Endothelial cell of umbilical vein (primary cell): ENCODE results near the gene SLC35B2. TPM values are rescaled to one million over a fixed set of nuclear protein-coding genes. Genes with fewer than 3 reads are reported as not detected.

Experiments used
- BruUV-seq: library from RNA; stranded (reverse); fragments of 400-500 nt; replicated peaks from 2 replicates; lab custom pipeline; 2021; lab: Mats Ljungman, UMichigan
- CTCF ChIA-PET: fragments of 300-600, 350-600 bp; sonication (Branson Sonifier 250); formaldehyde crosslinking; loops from one replicate; lab custom pipeline; 2021; ENCODE audit warnings: antibody characterized with exemption, inconsistent platforms; lab: Charles Lee
- POLR2A ChIA-PET: fragments of 300-600, 350-600 bp; sonication (Branson Sonifier 250); formaldehyde crosslinking; loops from one replicate; lab custom pipeline; 2021; ENCODE audit warnings: antibody characterized with exemption, inconsistent platforms; lab: Charles Lee
- DNase-seq: peaks from one replicate; pipeline ENCODE4 v3.0.0-alpha.2; 2011; ENCODE audit warnings: low read depth, low spot score
- FAIRE-seq: peaks from 2 replicates; lab custom pipeline; 2011; peaks lifted over from hg19 to GRCh38; lab: Jason Lieb, UNC
- H2AFZ ChIP-seq: 2 replicates; pipeline ENCODE4 v1.6.0; 2012; ENCODE audit warnings: low read depth, low read length, control low read depth, inconsistent platforms
- H3K27ac ChIP-seq: 2 replicates; pipeline ENCODE4 v1.5.1; 2011; ENCODE audit warnings: low read depth, mild to moderate bottlenecking, control low read depth, low read length, moderate library complexity; ENCODE audit not compliant: insufficient read depth
- H3K27me3 ChIP-seq, 2 experiments: 2 replicates each; pipeline versions ENCODE4 v1.6.0 to v1.6.1; 2011; ENCODE audit warnings: low read length in 2 of 2, mixed read lengths in 1 of 2; ENCODE audit not compliant: control insufficient read depth in 2 of 2, insufficient read depth in 2 of 2
- H3K36me3 ChIP-seq, 2 experiments: 2 replicates in 1 of 2; 3 replicates in 1 of 2; pipeline ENCODE4 v1.5.1; 2011; ENCODE audit warnings: low read length in 2 of 2, mild to moderate bottlenecking in 1 of 2, moderate library complexity in 1 of 2; ENCODE audit not compliant: control insufficient read depth in 2 of 2, insufficient read depth in 2 of 2; ENCODE audit errors: extremely low read depth in 1 of 2
- H3K4me1 ChIP-seq: 3 replicates; pipeline ENCODE4 v1.5.1; 2011; ENCODE audit warnings: mild to moderate bottlenecking, low read length; ENCODE audit not compliant: control insufficient read depth, insufficient read depth; ENCODE audit errors: extremely low read depth
- H3K4me2 ChIP-seq: 2 replicates; pipeline ENCODE4 v1.6.1; 2011; ENCODE audit warnings: low read length, control low read depth, mixed read lengths; ENCODE audit not compliant: insufficient read depth
- H3K4me3 ChIP-seq, 3 experiments: fragments of 200-600 bp in 1 of 3; sonication (generic), shearing (Covaris generic) in 1 of 3; replicated peaks in 1 of 3; 2 replicates each; pipeline ENCODE4 v1.5.1; 2011 to 2016; ENCODE audit warnings: control low read depth in 3 of 3, low read length in 3 of 3, mild to moderate bottlenecking in 2 of 3, inconsistent platforms in 1 of 3, low read depth in 1 of 3, moderate library complexity in 1 of 3; ENCODE audit not compliant: insufficient read depth in 1 of 3
- H3K79me2 ChIP-seq: 2 replicates; pipeline ENCODE4 v1.6.0; 2012; ENCODE audit warnings: low read length, inconsistent platforms; ENCODE audit not compliant: control insufficient read depth, insufficient read depth
- H3K9ac ChIP-seq: replicated peaks from 2 replicates; pipeline ENCODE3; 2011; ENCODE audit warnings: low read length, control low read depth; ENCODE audit not compliant: insufficient read depth; ENCODE audit errors: extremely low read depth
- H3K9me1 ChIP-seq: replicated peaks from 3 replicates; pipeline ENCODE4 v1.6.0; 2011; ENCODE audit warnings: mild to moderate bottlenecking, low read length; ENCODE audit not compliant: control insufficient read depth, insufficient read depth; ENCODE audit errors: extremely low read depth
- H3K9me3 ChIP-seq: replicated peaks from 2 replicates; pipeline ENCODE4 v1.5.1; 2012; ENCODE audit warnings: low read length, inconsistent platforms; ENCODE audit not compliant: control insufficient read depth, insufficient read depth
- H4K20me1 ChIP-seq: replicated peaks from 2 replicates; pipeline ENCODE3; 2011; ENCODE audit warnings: mild to moderate bottlenecking, low read length; ENCODE audit not compliant: control insufficient read depth, insufficient read depth; ENCODE audit errors: extremely low read depth
- CTCF ChIP-seq, 2 donors: IDR thresholded peaks; 1 replicate in 1 of 2; 2 replicates in 1 of 2; pipeline ENCODE4 v1.5.1; 2011; ENCODE audit warnings: low read length in 2 of 2, mild to moderate bottlenecking in 2 of 2, moderate library complexity in 2 of 2, control low read depth in 1 of 2, inconsistent platforms in 1 of 2, low read depth in 1 of 2; ENCODE audit not compliant: insufficient read depth in 1 of 2; ENCODE audit errors: extremely low read depth in 1 of 2
- EZH2 ChIP-seq: IDR thresholded peaks from 2 replicates; pipeline ENCODE4 v1.6.1; 2012; ENCODE audit warnings: borderline replicate concordance, low read depth, mild to moderate bottlenecking, moderate library complexity, low read length, inconsistent platforms; ENCODE audit not compliant: severe bottlenecking
- FOS ChIP-seq: IDR thresholded peaks from 2 replicates; pipeline ENCODE4 v1.6.1; 2011; ENCODE audit warnings: mild to moderate bottlenecking, low read length, moderate library complexity, borderline replicate concordance; ENCODE audit not compliant: insufficient read depth
- GATA2 ChIP-seq: IDR thresholded peaks from 2 replicates; pipeline ENCODE4 v1.7.0; 2011; ENCODE audit warnings: low read depth, mild to moderate bottlenecking, moderate library complexity, mixed read lengths, low read length; ENCODE audit not compliant: insufficient read length, insufficient read depth
- JUN ChIP-seq: IDR thresholded peaks from 2 replicates; pipeline ENCODE4 v1.6.1; 2011; ENCODE audit warnings: borderline replicate concordance, low read depth; ENCODE audit not compliant: insufficient read length, insufficient read depth
- MAX ChIP-seq: IDR thresholded peaks from 2 replicates; pipeline ENCODE4 v1.6.1; 2011; ENCODE audit not compliant: insufficient read depth, insufficient read length
- MYC ChIP-seq: IDR thresholded peaks from one replicate; pipeline ENCODE4 v1.6.1; 2011; ENCODE audit warnings: mild to moderate bottlenecking, low read depth, low read length
- POLR2A ChIP-seq: IDR thresholded peaks from 2 replicates; pipeline ENCODE4 v1.6.1; 2012; ENCODE audit warnings: low read depth, mild to moderate bottlenecking, control low read depth, low read length
- POLR2AphosphoS5 ChIP-seq: IDR thresholded peaks from 2 replicates; pipeline ENCODE4 v1.6.1; 2012; ENCODE audit warnings: low read depth, mild to moderate bottlenecking, control low read depth, low read length, moderate library complexity; ENCODE audit not compliant: insufficient read depth
- dilution Hi-C: fragments of 300-500 bp; cut with MboI; formaldehyde crosslinking; loops from one replicate; pipeline ENCODE4 v1.15.0; 2019; ENCODE audit warnings: low sequenced_read_pairs; ENCODE audit not compliant: extremely low pct_ligation_motif_present
- intact Hi-C: fragments of 100-400 bp; cut with micrococcal nuclease; formaldehyde crosslinking; loops from one replicate; pipeline ENCODE4 v1.10.0; 2022
- polyA plus RNA-seq, 4 experiments: library from polyadenylated mRNA; depleted of rRNA in 3 of 4; stranded (reverse) in 3 of 4; unstranded in 1 of 4; fragments of >200 nt; gene quantifications; 2 replicates each; pipeline versions ENCODE4 v1.2.1 to v1.2.3, GENCODE V29; 2011 to 2012; ENCODE audit warnings: missing spikeins in 1 of 4
- total RNA-seq: library from RNA; stranded (reverse); gene quantifications from 2 replicates; pipeline ENCODE4 v1.2.3, GENCODE V29; 2021

Gene SLC35B2
- total and polyA plus RNA-seq, 2 donors (not counting 3 experiments of a cell fraction or from before 2014, with no cell fraction given) = 53.4 to 112 TPM

- intact Hi-C loops = no loop called here
- dilution Hi-C loops = no loop called here
Observed at GRCh38 chr6:44275749-44276648, 18.7 kb upstream of the SLC35B2 start.

GRCh38 chr6:44275271-44275748 is 18.0 kb upstream of the SLC35B2 start:
- H3K27me3 ChIP-seq = peaks cover 28 to 43% of the 10 kb centered on the region in 2 experiments
- intact Hi-C loops = no loop called here
- CTCF ChIA-PET = interaction anchor here (1.0 to 2.1 kb wide), 5 partner anchors 8 to 62 kb away, joined by 3 to 11 read pairs (median 5); partner anchors contain the start of gene AARS2
- no peaks in the 10 kb centered on the region for H3K9me3 ChIP-seq
- no peak overlapping the region for H3K9ac ChIP-seq
- no peak overlapping the region for H2AFZ ChIP-seq
- no peaks in the 10 kb centered on the region for H3K4me1 ChIP-seq
- H3K4me3 ChIP-seq = no peak overlapping the region
- H3K79me2 ChIP-seq = no peaks in the 10 kb centered on the region
- dilution Hi-C loops = no loop called here
- no peak for FAIRE-seq
- H3K36me3 ChIP-seq = no peaks in the 10 kb centered on the region
- H3K9me1 ChIP-seq = no peaks in the 10 kb centered on the region
- H3K4me2 ChIP-seq = no peak overlapping the region
- POLR2A ChIA-PET = interaction anchor here (0.6 kb wide), 1 partner anchor 14 kb away, joined by 6 read pairs; no protein-coding TSS in a partner anchor
- BruUV-seq = no TSS peak
- TF ChIP-seq JUN (no peak), CTCF (IDR thresholded peaks at IDR 0.05; ENCODE audit: extremely low read depth in 1 of 2, insufficient read depth in 1 of 2, low read depth in 1 of 2, low read length in 2 of 2) (no peak), POLR2AphosphoS5 (no peak), POLR2A (no peak), MAX (no peak), EZH2 (no peak), GATA2 (no peak), MYC (no peak), FOS (no peak)
- no peak for DNase-seq
- no peak overlapping the region for H3K27ac ChIP-seq
- H4K20me1 ChIP-seq = no peaks in the 10 kb centered on the region

More at GRCh38 chr6:44275749-44276648, 18.7 kb upstream of the SLC35B2 start:
- no peak for DNase-seq
- H4K20me1 ChIP-seq = no peaks in the 10 kb centered on the region
- H3K4me1 ChIP-seq = no peaks in the 10 kb centered on the region
- peak overlapping the region; percentile 64 for H2AFZ ChIP-seq
- TF ChIP-seq MYC = no peak
- peak; percentile 62 for TF ChIP-seq EZH2
- TF ChIP-seq GATA2 = no peak
- H3K36me3 ChIP-seq = no peaks in the 10 kb centered on the region
- H3K4me3 ChIP-seq = no peak overlapping the region
- FAIRE-seq = no peak
- no peak overlapping the region for H3K27ac ChIP-seq
- peak overlapping the region; percentile 28 for H3K4me2 ChIP-seq
- H3K9me3 ChIP-seq = no peaks in the 10 kb centered on the region
- BruUV-seq = no TSS peak
- peaks cover 28 to 42% of the 10 kb centered on the region in 2 experiments for H3K27me3 ChIP-seq
- H3K79me2 ChIP-seq = no peaks in the 10 kb centered on the region
- H3K9ac ChIP-seq = no peak overlapping the region
- CTCF ChIA-PET = interaction anchor here (0.7 to 3.0 kb wide), 7 partner anchors 8 to 62 kb away, joined by 3 to 12 read pairs (median 5); partner anchors contain the start of gene AARS2
- POLR2A ChIA-PET = interaction anchor here (0.6 kb wide), 1 partner anchor 13 kb away, joined by 6 read pairs; no protein-coding TSS in a partner anchor
- no peaks in the 10 kb centered on the region for H3K9me1 ChIP-seq
